ENCODE data around the gene OR5K4.

OR5K4 gene

GRCh38 chr3:98367464-98368246 is 14.0 kb downstream of the OR5K4 start:
- H3K27ac ChIP-seq: no peak overlapping the region
- TF ChIP-seq CTCF (IDR thresholded peaks at IDR 0.05): no peak
- no peak for DNase-seq (ENCODE audit: low spot score)
- no peak overlapping the region for H3K4me3 ChIP-seq

- Histone ChIP-seq H3K27ac (no peak overlapping the region), H3K4me3 (no peak overlapping the region)
- no peak for TF ChIP-seq CTCF (IDR thresholded peaks at IDR 0.05)
- DNase-seq (ENCODE audit: low spot score): no peak
These were observed 17.5 kb downstream of the OR5K4 start for GRCh38 chr3:98371186-98371585.

- DNase-seq (ENCODE audit: low spot score): no peak
- Histone ChIP-seq H3K4me3 (no peak overlapping the region), H3K27ac (no peak overlapping the region)
- no peak for TF ChIP-seq CTCF (IDR thresholded peaks at IDR 0.05)
These were observed 18.2 kb downstream of the OR5K4 start for GRCh38 chr3:98371853-98372252.

GRCh38 chr3:98372445-98372844 is 18.8 kb downstream of the OR5K4 start:
- TF ChIP-seq CTCF (IDR thresholded peaks at IDR 0.05): no peak
- no peak for DNase-seq (ENCODE audit: low spot score)
- H3K4me3 ChIP-seq: no peak overlapping the region
- H3K27ac ChIP-seq: no peak overlapping the region

- Histone ChIP-seq H3K4me3 (no peak overlapping the region), H3K27ac (no peak overlapping the region)
- no peak for TF ChIP-seq CTCF (IDR thresholded peaks at IDR 0.05)
- no peak for DNase-seq (ENCODE audit: low spot score)
These were observed 23.0 kb downstream of the OR5K4 start for GRCh38 chr3:98376631-98377030.

- no peak for DNase-seq (ENCODE audit: low spot score)
- Histone ChIP-seq H3K27ac (no peak overlapping the region), H3K4me3 (no peak overlapping the region)
- no peak for TF ChIP-seq CTCF (IDR thresholded peaks at IDR 0.05)
These were observed 34.5 kb downstream of the OR5K4 start for GRCh38 chr3:98388147-98388546.

GRCh38 chr3:98390366-98390765 is 36.7 kb downstream of the OR5K4 start, which contains the start of gene OR5K3:
Gene OR5K3 (plus strand): TSS chr3:98390666. CDS start chr3:98390666, 0 bp downstream.
- Histone ChIP-seq H3K27ac (no peak within 1 kb of the TSS), H3K4me3 (no peak within 1 kb of the TSS)
- TF ChIP-seq CTCF (IDR thresholded peaks at IDR 0.05): no peak
- DNase-seq (ENCODE audit: low spot score): no peak

Measured in coronary artery (tissue), 2 donors.